ENCODE results near the gene ATG2A. TPM values are rescaled to one million over a fixed set of nuclear protein-coding genes. Genes with fewer than 3 reads are reported as not detected.

Gene ATG2A
- total and polyA plus RNA-seq, 2 donors from 2014 or later: 16.8 to 26.9 TPM

GRCh38 chr11:64870176-64870892, 46.7 kb downstream of the ATG2A start:
- H3K9ac ChIP-seq (ENCODE audit: low read length in 3 of 3): peak overlapping the region in 1 of 3 donors; percentile 46
- peaks cover 0 to 10% (median 4%) of the 10 kb centered on the region in 3 donors for H3K36me3 ChIP-seq (ENCODE audit: control insufficient read depth in 2 of 3, insufficient read depth in 3 of 3, low read length in 3 of 3)
- H3K9me3 ChIP-seq (ENCODE audit: control insufficient read depth in 2 of 3, insufficient read depth in 1 of 3, low read length in 3 of 3): no peaks in the 10 kb centered on the region
- DNase-seq (no peak), FAIRE-seq (no peak)
- peaks cover 0 to 47% (median 42%) of the 10 kb centered on the region in 3 donors for H3K4me1 ChIP-seq (ENCODE audit: control insufficient read depth in 2 of 3, insufficient read depth in 2 of 3, low read depth in 1 of 3, low read length in 3 of 3)
- peak overlapping the region in 1 of 3 donors; percentile 46 for H3K4me3 ChIP-seq (ENCODE audit: low read length in 3 of 3)
- peak overlapping the region; percentile 76 to 77 for H3K27ac ChIP-seq (ENCODE audit: low read depth in 2 of 2, low read length in 2 of 2)
- no peaks in the 10 kb centered on the region for H3K27me3 ChIP-seq (ENCODE audit: control insufficient read depth, insufficient read depth, low read length)
- TF ChIP-seq, protein P1, sequence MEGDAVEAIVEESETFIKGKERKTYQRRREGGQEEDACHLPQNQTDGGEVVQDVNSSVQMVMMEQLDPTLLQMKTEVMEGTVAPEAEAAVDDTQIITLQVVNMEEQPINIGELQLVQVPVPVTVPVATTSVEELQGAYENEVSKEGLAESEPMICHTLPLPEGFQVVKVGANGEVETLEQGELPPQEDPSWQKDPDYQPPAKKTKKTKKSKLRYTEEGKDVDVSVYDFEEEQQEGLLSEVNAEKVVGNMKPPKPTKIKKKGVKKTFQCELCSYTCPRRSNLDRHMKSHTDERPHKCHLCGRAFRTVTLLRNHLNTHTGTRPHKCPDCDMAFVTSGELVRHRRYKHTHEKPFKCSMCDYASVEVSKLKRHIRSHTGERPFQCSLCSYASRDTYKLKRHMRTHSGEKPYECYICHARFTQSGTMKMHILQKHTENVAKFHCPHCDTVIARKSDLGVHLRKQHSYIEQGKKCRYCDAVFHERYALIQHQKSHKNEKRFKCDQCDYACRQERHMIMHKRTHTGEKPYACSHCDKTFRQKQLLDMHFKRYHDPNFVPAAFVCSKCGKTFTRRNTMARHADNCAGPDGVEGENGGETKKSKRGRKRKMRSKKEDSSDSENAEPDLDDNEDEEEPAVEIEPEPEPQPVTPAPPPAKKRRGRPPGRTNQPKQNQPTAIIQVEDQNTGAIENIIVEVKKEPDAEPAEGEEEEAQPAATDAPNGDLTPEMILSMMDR (IDR thresholded peaks at IDR 0.05; ENCODE audit: borderline replicate concordance, extremely low read depth, insufficient read depth): no peak
- intact Hi-C loops (cut with DNase I): no loop called here

- intact Hi-C loops (cut with DNase I): no loop called here
- Histone ChIP-seq H3K27ac (ENCODE audit: low read depth in 2 of 2, low read length in 2 of 2) (peak overlapping the region; percentile 76 to 77), H3K9ac (ENCODE audit: low read length in 3 of 3) (peak overlapping the region in 1 of 3 donors; percentile 46), H3K36me3 (ENCODE audit: control insufficient read depth in 2 of 3, insufficient read depth in 3 of 3, low read length in 3 of 3) (peaks cover 0 to 10% (median 4%) of the 10 kb centered on the region in 3 donors), H3K9me3 (ENCODE audit: control insufficient read depth in 2 of 3, insufficient read depth in 1 of 3, low read length in 3 of 3) (no peaks in the 10 kb centered on the region), H3K4me1 (ENCODE audit: control insufficient read depth in 2 of 3, insufficient read depth in 2 of 3, low read depth in 1 of 3, low read length in 3 of 3) (peaks cover 0 to 49% (median 43%) of the 10 kb centered on the region in 3 donors), H3K27me3 (ENCODE audit: control insufficient read depth, insufficient read depth, low read length) (no peaks in the 10 kb centered on the region), H3K4me3 (ENCODE audit: low read length in 3 of 3) (no peak overlapping the region)
- TF ChIP-seq, protein P1 (IDR thresholded peaks at IDR 0.05; ENCODE audit: borderline replicate concordance, extremely low read depth, insufficient read depth): peak; percentile 10
- FAIRE-seq (no peak), DNase-seq (peak in 2 of 5 donors; percentile 49 to 60)
These were observed 47.3 kb downstream of the ATG2A start for GRCh38 chr11:64869571-64870175.

GRCh38 chr11:64868904-64869570, 48.0 kb downstream of the ATG2A start:
- TF ChIP-seq, protein P1 (IDR thresholded peaks at IDR 0.05; ENCODE audit: borderline replicate concordance, extremely low read depth, insufficient read depth): no peak
- DNase-seq: no peak
- H3K27me3 ChIP-seq (ENCODE audit: control insufficient read depth, insufficient read depth, low read length): no peaks in the 10 kb centered on the region
- H3K27ac ChIP-seq (ENCODE audit: low read depth in 2 of 2, low read length in 2 of 2): peak overlapping the region; percentile 52 to 77
- H3K4me3 ChIP-seq (ENCODE audit: low read length in 3 of 3): no peak overlapping the region
- H3K4me1 ChIP-seq (ENCODE audit: control insufficient read depth in 2 of 3, insufficient read depth in 2 of 3, low read depth in 1 of 3, low read length in 3 of 3): peaks cover 0 to 49% (median 40%) of the 10 kb centered on the region in 3 donors
- no peak overlapping the region for H3K9ac ChIP-seq (ENCODE audit: low read length in 3 of 3)
- H3K9me3 ChIP-seq (ENCODE audit: control insufficient read depth in 2 of 3, insufficient read depth in 1 of 3, low read length in 3 of 3): no peaks in the 10 kb centered on the region
- H3K36me3 ChIP-seq (ENCODE audit: control insufficient read depth in 2 of 3, insufficient read depth in 3 of 3, low read length in 3 of 3): peaks cover 0 to 10% (median 4%) of the 10 kb centered on the region in 3 donors
- intact Hi-C loops (cut with DNase I): no loop called here
- no peak for FAIRE-seq
